HG03575 (cell line): Measurements from ENCODE around the gene ERCC6.

ENCODE experiments used
- ATAC-seq: cut with Tn5 transposase; IDR thresholded peaks from one replicate; pipeline ENCODE4 v1.9.1; 2021; ENCODE audit not compliant: unreplicated experiment, insufficient number of reproducible peaks, low FRiP score; ENCODE audit errors: extremely low read depth

ERCC6 gene

DNA sequence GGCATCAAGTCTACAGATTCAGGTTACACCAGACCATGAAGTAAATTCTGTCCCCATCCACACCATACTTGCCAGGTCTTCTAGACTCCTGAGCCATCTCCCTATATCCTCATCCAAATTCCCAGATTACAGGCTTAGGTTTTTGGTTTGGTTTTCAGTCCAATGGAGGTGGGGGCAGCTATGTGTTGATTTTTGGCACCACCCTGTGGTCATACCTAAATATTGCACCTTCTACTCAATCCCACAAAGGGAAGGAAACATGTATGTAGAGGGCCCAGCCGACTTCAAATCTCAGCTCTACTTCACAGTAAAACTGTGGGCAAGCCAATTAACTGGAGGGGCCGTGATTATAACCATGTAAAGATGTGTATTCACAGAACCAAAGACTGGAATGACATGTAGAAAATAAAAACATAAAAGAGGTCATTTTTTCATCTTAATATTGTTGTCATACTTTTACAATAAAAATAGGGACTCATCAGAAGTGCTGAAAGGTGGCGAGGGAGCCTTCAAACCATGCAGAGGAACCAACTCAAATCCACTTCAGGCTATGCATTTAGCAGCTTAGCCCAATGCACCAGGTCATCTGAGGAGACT is 19.8 kb downstream of the ERCC6 start:
- ATAC-seq = no peak

DNA sequence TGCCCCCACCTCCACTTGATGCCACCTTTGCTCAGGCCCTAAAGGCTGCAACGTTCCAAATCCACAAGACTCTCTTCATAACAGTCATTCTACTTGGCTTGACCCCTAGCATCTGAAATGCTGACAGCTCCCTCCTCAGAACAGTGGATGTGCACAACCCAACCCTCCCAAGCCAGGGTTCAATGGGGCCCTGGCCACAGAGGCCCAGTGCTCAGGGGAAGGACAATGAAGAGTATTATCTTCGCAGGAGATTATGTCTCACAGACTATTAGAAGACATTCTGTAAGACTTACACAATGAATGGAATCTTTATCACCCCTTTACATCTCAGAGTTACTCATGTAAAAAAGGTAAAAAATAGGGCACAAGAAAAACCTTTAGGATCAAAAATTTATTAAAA is 20.4 kb downstream of the ERCC6 start:
- ATAC-seq = no peak

DNA sequence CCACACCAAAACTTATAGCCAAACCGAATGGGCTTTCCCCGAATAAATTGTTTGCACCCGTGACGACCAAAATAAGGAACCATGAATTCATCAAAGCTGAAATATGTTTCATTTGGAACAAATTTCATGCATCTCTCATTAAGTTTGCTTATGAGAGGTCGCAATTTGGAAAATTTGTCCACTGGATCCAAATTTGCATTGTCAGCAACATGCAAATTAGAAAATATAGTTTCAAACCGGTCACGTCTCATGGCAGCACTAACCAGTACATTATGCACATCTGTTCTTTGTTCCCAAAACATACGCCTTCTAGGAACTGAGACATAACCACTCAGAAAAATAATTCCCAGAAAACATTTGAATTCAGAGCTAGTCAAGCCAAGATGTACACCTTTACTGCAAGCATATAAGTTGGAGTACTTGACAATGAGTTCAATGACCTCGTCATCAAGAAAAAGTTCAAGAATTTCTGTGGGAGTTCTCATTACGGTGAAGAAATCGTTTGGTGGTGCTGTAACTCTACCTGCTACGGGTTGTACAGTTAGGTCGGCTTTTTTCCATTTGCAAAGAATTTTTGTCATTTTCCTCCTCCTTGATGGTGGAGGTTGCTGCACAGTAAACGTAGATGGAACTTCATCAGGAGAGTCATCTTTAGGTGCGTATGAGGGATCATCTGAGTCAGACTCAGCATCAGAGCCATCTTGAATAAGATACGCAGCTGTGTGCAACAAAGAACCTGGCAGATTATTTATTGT is 22.5 kb downstream of the ERCC6 start:
- ATAC-seq = no peak

DNA sequence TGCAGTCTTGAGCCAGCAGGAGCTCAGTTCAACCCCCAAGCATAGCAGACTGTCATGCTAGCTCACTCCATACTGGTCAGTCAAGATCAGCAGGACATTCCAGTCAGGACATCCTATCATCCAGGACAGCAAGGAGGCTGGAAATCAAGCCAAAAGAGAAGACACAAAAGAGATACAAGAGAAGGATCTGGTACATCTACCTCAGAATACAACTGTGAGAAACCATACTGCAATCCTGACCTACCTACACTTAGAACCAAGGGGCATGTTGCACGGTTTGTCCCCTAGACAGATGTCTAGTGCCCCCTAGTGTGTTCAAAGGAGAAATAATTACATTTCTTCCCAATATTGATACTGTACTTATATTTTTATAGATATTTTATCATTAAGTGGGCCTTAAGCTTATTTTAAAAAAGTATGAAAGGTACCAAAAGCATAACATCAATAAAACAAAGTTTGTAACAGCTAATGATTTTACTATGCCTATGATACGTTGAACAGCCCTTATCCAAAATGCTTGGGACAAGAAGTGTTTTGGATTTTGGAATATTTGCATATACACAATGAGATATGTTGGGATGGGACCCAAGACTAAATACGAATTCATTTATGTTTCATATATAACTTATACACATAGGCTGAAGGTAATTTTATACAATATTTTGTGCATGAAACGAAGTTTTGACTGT is 26.7 kb downstream of the ERCC6 start:
- ATAC-seq = no peak

DNA sequence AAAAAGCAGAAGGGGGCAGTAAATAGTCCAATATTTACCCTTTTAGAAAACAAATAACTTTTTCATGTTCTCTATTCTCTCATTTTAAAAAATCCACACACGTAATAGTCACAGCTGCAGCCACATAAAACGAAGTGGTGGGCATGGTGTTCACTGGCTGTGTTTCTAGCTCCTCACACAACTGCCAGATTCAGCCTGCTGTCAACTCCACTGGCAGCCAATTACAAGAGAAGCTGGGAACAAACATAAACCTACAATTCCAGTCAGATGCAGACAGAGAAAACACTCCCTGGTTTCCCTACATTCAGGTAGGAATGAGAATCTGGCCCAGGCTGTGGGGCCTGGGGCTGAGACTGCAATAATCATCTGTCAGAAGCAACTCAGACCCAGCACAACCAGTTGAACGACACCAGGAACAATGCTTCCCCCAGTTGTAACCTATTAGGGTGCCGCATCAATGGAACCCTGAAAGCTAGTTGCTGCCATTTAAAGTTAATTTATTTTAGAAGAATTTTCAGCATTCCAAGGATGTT is 29.1 kb downstream of the ERCC6 start:
- no peak for ATAC-seq

DNA sequence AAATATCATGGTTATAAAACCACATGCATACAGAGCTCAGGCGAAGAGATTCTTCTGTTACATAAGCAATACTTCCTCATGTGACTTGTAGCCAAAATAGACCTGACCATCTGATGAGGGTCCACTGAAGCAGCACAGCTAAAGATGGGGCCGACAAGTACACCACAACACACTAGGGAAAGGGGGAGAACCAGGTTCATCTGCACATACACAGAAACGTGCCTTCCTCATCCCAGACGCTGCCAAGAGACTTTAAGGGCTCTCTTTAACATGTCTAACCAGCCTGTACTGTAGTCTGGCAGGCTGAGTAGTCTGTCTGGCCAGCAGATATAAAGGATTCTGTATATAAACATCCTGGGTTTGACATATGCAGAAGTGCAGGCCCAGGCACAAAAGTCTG is 30.3 kb downstream of the ERCC6 start:
- ATAC-seq = no peak

DNA sequence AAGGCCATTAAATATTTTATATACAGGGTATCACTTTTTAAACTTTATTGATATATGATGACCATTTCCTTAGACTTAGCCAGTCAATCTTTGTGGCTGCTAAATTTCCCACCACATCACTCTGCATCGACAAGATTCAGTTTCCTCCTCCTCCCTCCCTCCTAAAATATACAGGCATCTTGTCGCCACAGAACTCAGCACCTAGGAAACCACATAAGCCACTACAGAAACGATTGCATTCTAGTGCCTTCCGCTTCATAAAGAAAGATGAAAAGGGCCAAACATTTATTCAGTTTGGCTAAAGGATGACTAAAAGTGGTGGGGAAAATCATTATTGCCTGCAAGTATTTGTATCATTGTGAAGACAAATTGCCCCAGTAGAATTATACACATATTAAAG is 30.7 kb downstream of the ERCC6 start:
- ATAC-seq = no peak

DNA sequence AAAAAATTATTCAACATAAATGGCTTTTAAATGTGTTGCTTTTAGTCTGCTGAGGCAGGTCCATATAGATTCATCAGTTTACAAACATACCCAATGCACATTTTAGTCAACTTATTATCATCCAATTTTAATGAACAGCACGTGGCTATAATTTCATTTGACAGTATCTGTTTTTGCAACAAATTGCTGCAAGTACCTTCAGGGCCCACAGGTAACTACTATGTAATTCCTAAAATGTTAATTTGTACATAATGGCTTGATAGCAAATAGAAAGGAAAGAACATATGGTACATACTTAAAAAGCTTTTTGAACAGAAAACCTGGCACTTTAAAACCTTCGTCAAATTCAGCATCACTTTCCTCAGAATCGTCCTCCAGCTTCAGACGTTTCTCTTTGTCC is 33.3 kb downstream of the ERCC6 start:
- no peak for ATAC-seq

DNA sequence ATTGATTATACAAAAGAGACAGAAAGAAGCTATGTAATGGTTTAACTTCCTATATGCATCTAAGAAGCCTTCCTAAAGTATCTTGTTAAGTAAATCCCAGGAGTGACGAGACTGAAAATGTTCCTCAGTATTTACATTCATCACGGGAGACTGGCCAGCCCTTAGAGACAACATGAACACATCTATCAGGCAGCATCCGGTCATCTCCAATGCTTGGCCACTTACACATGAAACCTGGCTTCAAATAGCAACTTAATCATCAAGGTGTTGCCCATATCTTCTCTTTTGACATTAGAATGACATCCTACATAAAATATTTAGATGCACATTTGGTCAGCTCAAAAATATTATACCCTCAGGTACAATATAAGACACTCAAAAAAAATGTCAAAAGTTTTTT is 33.8 kb downstream of the ERCC6 start:
- ATAC-seq = no peak

DNA sequence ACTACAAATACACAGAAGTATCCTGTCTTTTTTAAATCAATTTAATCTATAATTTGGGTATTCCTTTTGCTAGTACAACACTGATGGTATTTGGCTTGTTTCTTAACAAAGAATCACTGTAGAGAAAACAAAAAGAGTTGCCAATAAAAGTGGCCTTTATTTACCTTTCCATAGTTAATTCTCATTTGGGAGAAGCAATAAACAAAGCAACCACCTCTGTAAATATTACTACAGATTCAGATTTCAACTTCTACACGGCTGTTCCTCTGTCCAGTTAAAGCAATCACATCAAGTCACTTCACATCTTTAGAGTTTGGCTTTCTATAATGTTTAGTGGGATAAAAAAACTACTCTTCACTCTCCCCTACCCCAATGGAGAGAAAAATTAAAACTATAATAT is 34.4 kb downstream of the ERCC6 start:
- no peak for ATAC-seq

DNA sequence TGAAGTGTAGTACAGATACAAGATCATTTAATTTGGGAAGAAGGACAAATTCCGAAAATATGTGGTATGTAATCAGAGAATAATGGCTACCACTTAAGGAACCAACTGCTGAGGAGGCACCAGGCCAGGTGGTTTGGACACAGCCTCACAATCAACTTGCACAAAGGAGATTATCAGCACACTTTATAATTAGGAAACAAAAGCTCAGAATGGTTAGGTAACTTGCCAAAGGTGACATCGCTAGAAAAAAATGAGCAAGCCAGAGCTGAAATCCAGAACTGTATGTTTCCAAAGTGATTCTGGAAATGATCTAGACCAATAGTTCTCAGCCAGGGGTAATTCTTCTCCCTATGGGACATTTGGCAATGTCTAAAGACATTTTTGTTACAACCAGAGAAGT is 36.6 kb downstream of the ERCC6 start:
- no peak for ATAC-seq

DNA sequence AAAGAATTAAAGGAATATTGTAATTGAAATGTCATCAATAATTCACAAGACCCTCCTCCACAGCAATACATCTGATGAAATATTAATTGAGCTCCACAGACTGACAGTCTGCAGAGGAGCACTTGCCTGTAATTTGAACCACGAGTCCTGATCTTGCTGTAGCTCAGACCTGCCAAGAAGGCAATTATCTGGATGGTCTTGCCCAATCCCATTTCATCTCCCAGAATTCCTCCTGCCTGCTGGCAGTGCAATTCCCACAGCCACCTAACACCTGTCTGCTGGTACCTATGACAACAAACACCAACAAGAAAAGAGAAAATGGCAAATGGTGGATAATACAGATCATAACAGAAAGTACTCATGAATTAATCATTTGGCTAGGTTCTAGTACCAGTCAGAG is 38.5 kb downstream of the ERCC6 start:
- no peak for ATAC-seq

DNA sequence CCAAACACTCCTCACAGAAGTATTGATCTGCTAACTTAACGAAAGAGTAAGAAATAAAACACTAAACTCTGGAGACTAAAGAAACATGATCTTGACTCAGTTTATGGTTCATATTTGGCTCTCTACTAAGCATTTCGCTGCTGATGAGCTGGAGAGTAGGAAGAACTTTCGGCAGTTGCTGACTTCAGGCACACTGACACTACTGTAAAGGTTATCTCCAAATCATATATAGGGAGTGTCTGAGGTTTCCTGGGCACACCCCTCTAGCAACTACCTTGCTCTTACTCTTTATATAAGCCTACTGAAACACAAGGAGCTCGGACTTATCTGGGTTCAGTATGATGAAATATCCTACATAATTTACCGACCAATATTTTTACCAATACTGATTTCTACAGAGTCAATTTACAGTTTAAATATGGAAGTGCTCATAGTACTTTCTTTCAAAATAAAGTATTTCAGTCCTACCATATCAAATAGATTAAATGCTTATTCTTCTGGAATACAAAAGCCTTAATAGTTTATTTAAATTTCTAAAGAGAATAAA is 39.5 kb downstream of the ERCC6 start:
- ATAC-seq = no peak

DNA sequence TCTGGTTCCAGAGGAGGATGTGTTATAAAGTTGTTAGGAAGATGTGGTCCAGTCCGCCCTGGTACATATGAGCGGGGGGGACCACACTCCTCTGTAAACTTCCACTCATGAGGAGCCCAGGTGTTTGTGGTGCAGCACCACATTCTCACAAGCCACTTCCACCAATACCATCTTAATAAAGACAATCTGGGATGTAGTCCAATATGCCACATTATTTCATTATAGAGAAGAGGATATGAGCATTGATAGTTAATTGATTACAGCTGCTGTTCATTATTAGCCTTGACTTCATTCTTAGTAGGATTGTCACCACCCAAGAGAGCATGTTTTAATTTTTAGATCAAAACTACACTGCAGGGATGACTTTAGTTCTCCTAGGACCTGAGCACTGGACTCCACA is 40.5 kb downstream of the ERCC6 start:
- ATAC-seq = no peak

DNA sequence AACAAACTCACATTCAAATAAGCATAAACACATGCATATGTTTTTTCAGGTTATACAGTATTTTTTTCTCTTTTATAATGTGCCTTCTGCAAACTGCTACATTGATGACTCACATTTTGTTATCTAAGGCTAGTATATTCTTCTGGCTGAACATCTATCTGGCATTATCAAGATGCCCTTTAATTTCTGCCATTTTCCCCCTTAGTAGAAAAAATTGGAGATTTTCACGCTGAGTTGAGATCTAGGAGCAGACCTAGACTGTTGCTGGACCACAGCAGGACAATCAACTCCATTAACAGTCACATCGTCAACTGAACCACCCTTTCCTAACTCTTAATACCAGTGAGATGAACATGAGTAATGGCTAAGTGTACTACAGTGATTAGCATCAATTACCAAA is 41.6 kb downstream of the ERCC6 start:
- ATAC-seq = no peak

DNA sequence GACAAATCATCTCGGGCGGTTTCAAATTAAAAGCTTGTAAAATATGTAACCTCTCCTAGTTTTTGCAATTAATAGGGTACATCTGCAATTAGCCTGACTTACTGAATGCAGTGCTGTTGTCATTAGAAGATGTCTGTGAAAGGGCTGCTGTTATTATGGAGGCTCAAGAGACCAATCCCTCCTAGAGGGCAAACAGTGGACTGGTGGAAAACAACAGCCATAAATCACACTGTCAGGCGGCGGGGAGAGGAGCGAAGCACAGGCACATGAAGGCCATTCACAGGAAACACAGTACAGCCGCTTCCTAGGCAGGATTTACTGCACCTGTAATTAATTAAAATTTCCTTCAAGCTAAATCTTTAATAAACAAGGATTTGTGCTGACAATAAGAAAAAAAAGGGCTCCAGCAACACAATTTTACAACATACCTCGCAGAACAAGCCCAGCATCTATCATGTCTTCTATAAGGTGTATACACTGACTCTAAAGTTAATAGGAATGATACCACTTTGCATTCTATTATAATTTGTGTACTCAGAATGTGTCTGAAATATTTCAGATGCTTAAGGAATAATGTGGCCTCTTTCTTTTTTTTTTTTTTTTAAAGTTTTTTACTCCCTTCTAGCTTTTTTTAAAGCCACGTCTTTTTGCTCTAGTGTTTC is 50.7 kb downstream of the ERCC6 start:
- ATAC-seq = no peak

DNA sequence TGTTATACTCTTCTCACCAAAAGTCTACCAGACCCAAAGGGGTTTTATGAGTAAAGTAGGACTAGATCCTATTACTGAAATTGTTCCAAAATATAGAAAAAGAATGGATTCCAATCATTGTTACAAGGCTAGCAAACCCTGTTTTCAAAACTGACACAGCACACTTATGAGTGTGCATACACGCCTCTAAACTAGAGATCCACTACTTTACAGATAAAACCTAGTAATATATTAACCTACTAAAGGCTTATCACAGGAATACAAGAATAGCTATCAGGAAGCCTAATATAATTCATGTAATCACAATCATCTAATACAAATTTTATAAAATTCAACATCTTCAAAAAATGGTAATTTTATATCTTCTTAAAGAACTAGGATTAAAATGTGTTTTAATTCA is 52.2 kb downstream of the ERCC6 start:
- no peak for ATAC-seq

DNA sequence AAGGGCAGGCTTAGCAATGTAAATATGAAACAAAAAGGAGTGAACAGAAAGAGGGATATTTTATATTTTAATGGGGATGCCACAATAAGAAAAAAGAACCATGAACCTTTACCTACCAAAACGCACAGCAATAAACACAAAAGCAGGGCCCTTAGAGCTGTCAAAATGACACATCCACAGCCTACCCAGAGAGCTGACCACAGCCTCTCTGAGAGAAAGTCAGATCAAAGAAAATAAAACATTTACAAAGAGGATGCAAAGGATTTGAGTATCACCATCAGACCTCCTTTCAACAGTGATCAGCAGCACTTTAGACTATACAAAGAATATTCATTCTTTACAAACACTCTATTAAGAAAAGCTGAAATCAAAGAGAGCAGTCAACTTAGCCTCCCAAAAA is 52.9 kb downstream of the ERCC6 start:
- ATAC-seq = no peak

DNA sequence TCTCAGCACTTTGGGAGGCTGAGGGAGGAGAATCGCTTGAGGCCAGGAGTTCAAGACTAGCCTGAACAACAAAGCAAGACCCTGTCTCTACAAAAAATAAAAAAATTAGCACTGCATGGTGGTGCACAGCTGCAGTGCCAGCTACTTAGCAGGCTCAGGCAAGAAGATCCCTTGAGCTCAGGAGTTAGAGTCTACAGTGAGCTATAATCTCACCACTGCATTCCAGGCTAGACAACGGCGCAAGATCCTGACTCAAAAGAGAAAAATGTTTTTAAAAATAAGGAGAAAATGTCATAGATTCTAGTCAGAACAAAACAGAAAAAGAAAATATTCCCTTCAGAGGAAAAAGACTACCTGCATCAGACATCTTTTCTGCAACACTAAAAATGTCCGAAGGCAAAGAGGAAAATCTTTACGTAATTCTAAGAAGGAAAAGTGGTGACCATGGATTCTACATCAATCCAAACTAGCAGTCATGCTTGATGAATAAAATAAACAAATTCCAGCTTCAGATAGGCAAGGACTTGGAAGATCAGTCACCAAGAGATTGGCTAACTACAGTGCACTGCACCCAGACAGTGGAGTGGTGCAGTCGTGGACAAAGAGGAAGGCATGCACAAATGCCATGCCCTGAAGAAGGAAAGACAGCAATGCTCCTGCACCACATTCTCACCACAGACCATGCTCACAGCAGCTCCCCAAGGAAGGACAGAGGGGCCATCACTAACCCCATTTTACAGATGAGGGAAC is 54.3 kb downstream of the ERCC6 start:
- ATAC-seq = no peak
